Colonic mucosa (tissue), 4 donors: ENCODE data around the gene TSPAN31. TPM values are rescaled to one million over a fixed set of nuclear protein-coding genes. Genes with fewer than 3 reads are reported as not detected.

Source experiments
- DNase-seq: peaks from one replicate; pipeline ENCODE4 v3.0.0-alpha.2; 2020
- H3K27ac ChIP-seq: fragments of 200-600 bp; one replicate; pipeline ENCODE4 v1.8.0; 2021
- H3K27me3 ChIP-seq: fragments of 200-600 bp; one replicate; pipeline ENCODE4 v1.8.0; 2021
- H3K36me3 ChIP-seq: fragments of 200-600 bp; one replicate; pipeline ENCODE4 v1.8.0; 2021
- H3K4me1 ChIP-seq: fragments of 200-600 bp; one replicate; pipeline ENCODE4 v1.8.0; 2021; ENCODE audit warnings: mild to moderate bottlenecking
- H3K4me3 ChIP-seq: fragments of 200-600 bp; one replicate; pipeline ENCODE4 v1.8.0; 2021
- H3K9ac ChIP-seq, 2 donors: one replicate each; pipeline ENCODE4 v1.7.0; 2013; ENCODE audit warnings: control low read depth in 2 of 2, low read depth in 2 of 2, low read length in 2 of 2
- H3K9me3 ChIP-seq: fragments of 200-600 bp; one replicate; pipeline ENCODE4 v1.8.0; 2021
- intact Hi-C: fragments of 100-400 bp; cut with DNase I; formaldehyde crosslinking; loops from one replicate; pipeline ENCODE4 v1.14.1; 2022
- total RNA-seq, 2 donors: library from RNA; stranded (reverse); fragmentation: NEBNext Ultra II Directional in 1 of 2; extraction: Animal tissue kit (Norgen Biotek cat#: 25700) in 1 of 2; gene quantifications; one replicate each; pipeline ENCODE4 v1.2.1, GENCODE V29; 2021
- TF ChIP-seq, protein P1 (sequence below): fragments of 200-600 bp; IDR thresholded peaks from one replicate; pipeline ENCODE4 v1.8.0; 2022; ENCODE audit warnings: antibody characterized with exemption, mild to moderate bottlenecking
- donor health status: healthy.
- donor health status: DM: no; HTN: no; CAD: no.
- donor health status: DM: no; HTN: no; CAD: no.

Gene TSPAN31
- total RNA-seq, 2 donors from 2014 or later = 19.3 to 32.3 TPM

- Histone ChIP-seq H3K27me3 (no peaks in the 10 kb centered on the region), H3K36me3 (no peaks in the 10 kb centered on the region), H3K4me1 (no peaks in the 10 kb centered on the region), H3K4me3 (peak within 1 kb of the TSS; percentile 87), H3K9ac (peak within 1 kb of the TSS; percentile 83 to 98), H3K27ac (no peak within 1 kb of the TSS), H3K9me3 (no peaks in the 10 kb centered on the region)
- TF ChIP-seq, protein P1, sequence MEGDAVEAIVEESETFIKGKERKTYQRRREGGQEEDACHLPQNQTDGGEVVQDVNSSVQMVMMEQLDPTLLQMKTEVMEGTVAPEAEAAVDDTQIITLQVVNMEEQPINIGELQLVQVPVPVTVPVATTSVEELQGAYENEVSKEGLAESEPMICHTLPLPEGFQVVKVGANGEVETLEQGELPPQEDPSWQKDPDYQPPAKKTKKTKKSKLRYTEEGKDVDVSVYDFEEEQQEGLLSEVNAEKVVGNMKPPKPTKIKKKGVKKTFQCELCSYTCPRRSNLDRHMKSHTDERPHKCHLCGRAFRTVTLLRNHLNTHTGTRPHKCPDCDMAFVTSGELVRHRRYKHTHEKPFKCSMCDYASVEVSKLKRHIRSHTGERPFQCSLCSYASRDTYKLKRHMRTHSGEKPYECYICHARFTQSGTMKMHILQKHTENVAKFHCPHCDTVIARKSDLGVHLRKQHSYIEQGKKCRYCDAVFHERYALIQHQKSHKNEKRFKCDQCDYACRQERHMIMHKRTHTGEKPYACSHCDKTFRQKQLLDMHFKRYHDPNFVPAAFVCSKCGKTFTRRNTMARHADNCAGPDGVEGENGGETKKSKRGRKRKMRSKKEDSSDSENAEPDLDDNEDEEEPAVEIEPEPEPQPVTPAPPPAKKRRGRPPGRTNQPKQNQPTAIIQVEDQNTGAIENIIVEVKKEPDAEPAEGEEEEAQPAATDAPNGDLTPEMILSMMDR = peak; percentile 87
- intact Hi-C loops = loop anchor here (5.0 kb wide), 1 partner anchor 49 kb away; no protein-coding TSS in a partner anchor
- DNase-seq = peak; percentile 99
These were observed 38.0 kb downstream of the TSPAN31 start, which contains the start of gene TSFM for GRCh38 chr12:57782608-57783465. TSFM (plus strand) TSS chr12:57782787; CDS start chr12:57782802, 15 bp downstream.

DNA sequence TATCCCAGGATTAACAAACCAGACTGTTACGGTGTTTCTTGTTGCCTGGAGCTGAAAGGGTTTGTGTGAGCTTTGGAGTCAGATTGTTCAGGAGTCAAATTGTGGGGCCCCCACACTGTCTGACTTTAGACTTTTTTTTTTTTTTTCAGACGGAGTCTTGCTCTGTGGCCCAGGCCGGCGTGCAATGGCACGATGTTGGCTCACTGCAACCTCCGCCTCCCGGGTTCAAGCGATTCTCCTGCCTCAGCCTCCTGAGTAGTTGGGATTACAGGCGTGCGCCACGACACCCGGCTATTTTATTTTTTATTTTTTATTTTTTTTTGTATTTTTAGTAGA lies 38.6 kb downstream of the TSPAN31 start:
- DNase-seq = no peak
- TF ChIP-seq, protein P1 = no peak
- intact Hi-C loops = loop anchor here (5.0 kb wide), 1 partner anchor 49 kb away; no protein-coding TSS in a partner anchor
- Histone ChIP-seq H3K36me3 (no peaks in the 10 kb centered on the region), H3K4me3 (peak overlapping the region; percentile 87), H3K9ac (peak overlapping the region; percentile 83 to 98), H3K27ac (no peak overlapping the region), H3K27me3 (no peaks in the 10 kb centered on the region), H3K4me1 (no peaks in the 10 kb centered on the region), H3K9me3 (no peaks in the 10 kb centered on the region)

DNA sequence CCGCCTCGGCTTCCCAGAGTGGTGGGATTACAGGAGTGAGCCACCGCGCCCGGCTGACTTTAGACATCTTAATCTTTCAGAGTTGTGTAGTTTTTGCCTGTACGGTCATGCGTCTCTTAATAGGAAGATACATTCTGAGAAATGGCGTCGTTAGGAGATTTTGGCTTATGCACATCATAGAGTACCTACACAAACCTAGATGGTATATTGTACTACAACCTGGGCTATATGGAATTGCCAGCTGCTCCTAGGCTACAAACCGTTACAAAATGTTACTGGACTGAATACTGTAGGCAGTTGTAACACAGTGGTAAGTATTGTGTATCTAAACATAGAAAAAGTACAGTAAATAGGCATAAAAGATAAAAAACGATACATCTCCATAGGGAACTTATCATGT lies 39.0 kb downstream of the TSPAN31 start:
- no peaks in the 10 kb centered on the region for H3K9me3 ChIP-seq
- no peak overlapping the region for H3K27ac ChIP-seq
- H3K9ac ChIP-seq = no peak overlapping the region
- TF ChIP-seq, protein P1 = no peak
- no peaks in the 10 kb centered on the region for H3K36me3 ChIP-seq
- H3K27me3 ChIP-seq = no peaks in the 10 kb centered on the region
- intact Hi-C loops = loop anchor here (5.0 kb wide), 1 partner anchor 48 kb away; no protein-coding TSS in a partner anchor
- DNase-seq = no peak
- H3K4me3 ChIP-seq = no peak overlapping the region
- no peaks in the 10 kb centered on the region for H3K4me1 ChIP-seq

DNA sequence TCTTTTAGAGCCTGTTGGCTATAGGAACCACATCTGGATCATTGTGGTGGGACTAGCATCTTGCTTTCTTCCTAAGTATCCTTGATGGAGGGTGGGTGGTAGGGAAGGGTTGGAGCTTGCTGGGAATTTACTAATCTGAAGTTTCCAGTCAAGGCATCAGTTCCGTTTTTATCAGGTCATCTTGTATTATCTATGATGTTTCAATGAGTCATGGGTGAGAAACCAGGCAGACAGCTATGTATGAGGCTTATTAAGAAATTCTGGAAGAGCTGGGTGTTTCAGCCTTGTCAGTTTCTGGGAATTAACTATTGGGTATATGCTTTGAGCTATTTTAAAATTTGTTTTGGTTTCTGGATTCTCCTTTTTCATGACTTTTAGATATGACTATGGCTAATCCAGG lies 49.1 kb downstream of the TSPAN31 start:
- no peaks in the 10 kb centered on the region for H3K36me3 ChIP-seq
- H3K9me3 ChIP-seq = no peaks in the 10 kb centered on the region
- H3K27ac ChIP-seq = no peak overlapping the region
- intact Hi-C loops = no loop called here
- no peak overlapping the region for H3K9ac ChIP-seq
- no peak overlapping the region for H3K4me3 ChIP-seq
- no peaks in the 10 kb centered on the region for H3K27me3 ChIP-seq
- no peaks in the 10 kb centered on the region for H3K4me1 ChIP-seq
- TF ChIP-seq, protein P1 = no peak
- no peak for DNase-seq

DNA sequence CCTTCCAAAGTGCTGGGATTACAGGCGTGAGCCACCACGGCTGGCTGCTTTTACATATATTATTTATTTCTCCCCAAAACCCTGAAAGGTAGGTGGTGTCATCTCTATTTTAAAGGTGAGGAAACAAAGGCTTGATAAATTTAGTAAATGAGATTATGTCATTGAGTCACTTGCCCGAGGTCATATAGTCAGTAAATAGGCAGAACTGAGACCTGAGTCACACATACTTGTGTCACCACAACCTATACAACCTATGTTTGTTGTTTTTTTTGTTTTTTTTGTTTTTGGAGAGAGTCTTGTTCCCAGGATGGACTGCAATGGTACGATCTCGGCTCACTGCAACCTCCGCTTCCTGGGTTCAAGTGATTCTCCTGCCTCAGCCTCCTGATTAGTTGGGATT lies 50.5 kb downstream of the TSPAN31 start:
- H3K9ac ChIP-seq = no peak overlapping the region
- H3K27ac ChIP-seq = no peak overlapping the region
- H3K36me3 ChIP-seq = no peaks in the 10 kb centered on the region
- no peaks in the 10 kb centered on the region for H3K9me3 ChIP-seq
- no peak for DNase-seq
- H3K27me3 ChIP-seq = no peaks in the 10 kb centered on the region
- TF ChIP-seq, protein P1 = no peak
- no peaks in the 10 kb centered on the region for H3K4me1 ChIP-seq
- intact Hi-C loops = no loop called here
- no peak overlapping the region for H3K4me3 ChIP-seq
